Right renal pelvis (tissue), 4 donors: ENCODE measurements around the gene CCNI2. TPM values are rescaled to one million over a fixed set of nuclear protein-coding genes. Genes with fewer than 3 reads are reported as not detected.

Experiments
- DNase-seq, 4 donors: peaks; one replicate each; pipeline ENCODE4 v3.0.0-alpha.2; 2013; ENCODE audit warnings: low read depth in 4 of 4, low spot score in 3 of 4, missing footprints in 1 of 4
- polyA plus RNA-seq, 4 donors: library from polyadenylated mRNA; unstranded; fragments of 120-200 nt; gene quantifications; one replicate each; pipeline ENCODE4 v1.2.1, GENCODE V29; 2013; ENCODE audit not compliant: insufficient read length in 4 of 4

The CCNI2 gene
- polyA plus RNA-seq, 4 donors: 3.1 to 3.7 (median 3.5) TPM

DNA sequence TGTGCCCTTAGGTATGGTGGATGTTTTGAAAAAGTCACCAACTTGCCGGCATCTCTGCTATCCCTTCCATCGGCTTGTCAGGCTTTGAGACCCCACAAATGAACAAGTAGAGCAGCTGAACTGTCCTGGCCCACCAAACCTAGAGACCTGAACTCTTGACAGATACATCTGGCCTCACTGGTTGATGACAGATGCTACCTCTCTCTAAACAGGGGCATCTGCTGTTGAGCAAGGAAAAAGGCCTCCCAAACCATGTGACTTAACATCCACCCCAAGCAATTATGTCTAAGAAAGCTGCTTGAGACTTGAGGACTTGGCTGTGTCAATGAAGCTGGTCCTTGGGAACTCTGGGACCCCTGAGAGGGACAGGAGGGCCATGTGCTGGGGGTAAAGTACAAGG is 2.3 kb downstream of the CCNI2 start:
- DNase-seq: no peak

- no peak for DNase-seq
These were observed 3.4 kb downstream of the CCNI2 start for GRCh38 chr5:132750471-132751230.

- no peak for DNase-seq
These were observed 4.2 kb downstream of the CCNI2 start for GRCh38 chr5:132751444-132751843.

DNA sequence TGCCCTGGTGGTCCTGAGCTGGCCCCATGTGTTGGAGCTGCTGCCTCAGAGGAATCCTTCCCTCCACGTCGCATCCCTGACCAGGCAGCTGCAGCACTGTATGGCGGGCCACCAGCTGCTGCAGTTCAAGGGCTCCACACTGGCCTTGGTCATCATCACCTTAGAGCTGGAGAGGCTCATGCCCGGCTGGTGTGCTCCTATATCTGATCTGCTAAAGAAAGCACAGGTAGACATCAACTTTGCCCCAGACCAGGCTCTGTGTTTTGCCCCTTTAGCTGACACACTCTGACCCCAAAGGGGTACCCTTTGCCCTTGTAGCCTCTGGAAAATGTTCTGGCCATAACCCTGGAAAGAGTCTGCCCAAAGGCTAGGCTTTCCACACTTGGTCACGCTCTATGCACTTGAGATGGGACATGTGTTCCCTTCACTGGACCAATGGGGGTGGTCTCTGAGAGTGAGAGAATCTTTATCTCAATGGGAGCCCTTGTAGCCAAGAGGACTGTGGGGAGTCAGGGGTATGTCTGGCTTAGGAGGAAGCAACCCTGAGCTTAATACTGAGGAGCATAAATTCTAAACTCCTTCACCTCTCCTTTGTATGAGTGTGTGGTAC is 4.8 kb downstream of the CCNI2 start:
- no peak for DNase-seq

DNA sequence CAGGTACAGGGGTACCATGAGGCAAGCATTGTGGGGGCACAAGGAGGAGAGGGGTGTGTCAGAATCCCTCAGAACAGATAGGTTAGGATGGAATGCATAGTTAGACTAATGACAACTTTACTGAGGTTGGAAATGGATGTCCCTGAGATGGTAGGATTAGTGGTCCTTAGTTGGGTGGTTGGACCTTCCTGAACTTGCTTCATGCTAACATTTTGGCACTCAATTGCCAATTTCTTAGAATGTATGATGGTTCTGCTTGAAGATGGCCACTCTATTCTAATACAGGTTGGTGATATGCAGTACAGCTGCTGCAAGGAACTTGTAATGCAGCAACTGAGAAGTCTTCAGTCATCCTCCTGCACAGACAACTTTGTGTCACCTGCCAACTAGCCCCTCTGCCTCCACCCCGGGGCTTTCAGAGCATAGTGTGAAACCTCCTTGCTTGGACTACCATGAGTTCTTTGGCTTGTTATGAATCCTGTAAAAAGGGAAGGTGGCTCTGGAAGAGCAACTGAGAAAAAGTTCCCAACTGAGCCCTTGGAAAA is 5.4 kb downstream of the CCNI2 start:
- no peak for DNase-seq

GRCh38 chr5:132753135-132753987 is 6.1 kb downstream of the CCNI2 start:
- no peak for DNase-seq

DNA sequence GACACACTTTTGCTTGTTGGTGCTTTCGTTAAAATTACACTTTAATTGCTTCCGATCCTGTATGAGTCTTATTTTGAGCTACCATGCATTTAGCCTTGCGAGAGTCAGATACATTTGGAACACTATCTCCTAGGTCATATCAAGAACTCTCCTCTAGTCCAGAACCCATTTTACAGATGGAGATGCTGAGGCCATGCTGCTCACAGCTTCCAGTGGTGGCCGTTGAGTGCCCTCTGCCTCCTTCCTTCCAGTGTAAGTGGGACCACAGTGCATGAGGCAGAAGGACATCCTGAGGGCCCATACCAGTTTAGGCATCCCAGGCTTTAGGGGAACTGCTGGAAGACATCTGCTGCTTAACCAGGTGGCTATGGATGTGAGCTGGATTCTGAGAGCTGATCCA is 6.9 kb downstream of the CCNI2 start:
- no peak for DNase-seq

DNA sequence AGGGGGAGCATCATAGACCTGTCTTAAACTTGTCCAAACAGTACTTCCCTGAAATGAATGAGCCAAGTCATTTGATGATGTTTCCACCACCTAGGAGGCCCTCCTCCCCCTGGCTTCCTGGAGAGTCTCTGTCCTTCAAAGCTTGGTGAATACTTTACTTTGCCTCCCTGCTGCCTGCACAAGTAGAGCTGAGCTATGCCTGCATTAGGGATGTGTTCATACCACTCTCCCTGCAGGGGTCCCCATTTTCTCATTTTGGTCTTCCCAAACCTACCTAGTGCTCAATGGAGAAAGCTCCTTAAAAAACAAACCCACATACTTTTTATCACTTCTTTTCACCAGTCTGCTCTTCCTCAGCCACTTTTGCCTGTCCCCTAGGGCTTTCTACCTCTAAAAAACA is 7.7 kb downstream of the CCNI2 start:
- DNase-seq: no peak

GRCh38 chr5:132756542-132756941 is 9.3 kb downstream of the CCNI2 start:
- no peak for DNase-seq

DNA sequence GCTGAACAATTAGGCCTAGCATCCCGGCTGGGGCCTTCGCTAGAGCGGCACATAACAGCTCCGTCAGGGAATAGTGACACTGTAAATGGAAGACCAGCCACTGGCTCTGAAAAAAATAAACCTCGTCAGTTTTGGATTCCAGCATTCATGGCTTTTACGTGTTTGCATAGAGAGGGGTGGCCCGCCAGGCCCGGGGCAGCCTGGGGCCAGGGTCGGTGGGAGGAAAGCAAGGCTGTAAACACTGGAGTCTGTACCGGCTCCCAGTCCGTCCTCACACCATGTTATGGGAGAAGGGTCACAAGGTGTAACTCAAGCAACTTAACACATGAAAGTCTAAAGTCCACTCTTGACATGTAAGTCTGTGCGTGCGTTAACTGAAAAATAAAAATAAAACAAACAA is 11.2 kb downstream of the CCNI2 start:
- no peak for DNase-seq

- DNase-seq: no peak
These were observed 12.2 kb downstream of the CCNI2 start for GRCh38 chr5:132759114-132760048.

GRCh38 chr5:132760049-132760420 is 12.8 kb downstream of the CCNI2 start:
- DNase-seq: no peak

- DNase-seq: no peak
These were observed 13.5 kb downstream of the CCNI2 start for GRCh38 chr5:132760601-132761317.

DNA sequence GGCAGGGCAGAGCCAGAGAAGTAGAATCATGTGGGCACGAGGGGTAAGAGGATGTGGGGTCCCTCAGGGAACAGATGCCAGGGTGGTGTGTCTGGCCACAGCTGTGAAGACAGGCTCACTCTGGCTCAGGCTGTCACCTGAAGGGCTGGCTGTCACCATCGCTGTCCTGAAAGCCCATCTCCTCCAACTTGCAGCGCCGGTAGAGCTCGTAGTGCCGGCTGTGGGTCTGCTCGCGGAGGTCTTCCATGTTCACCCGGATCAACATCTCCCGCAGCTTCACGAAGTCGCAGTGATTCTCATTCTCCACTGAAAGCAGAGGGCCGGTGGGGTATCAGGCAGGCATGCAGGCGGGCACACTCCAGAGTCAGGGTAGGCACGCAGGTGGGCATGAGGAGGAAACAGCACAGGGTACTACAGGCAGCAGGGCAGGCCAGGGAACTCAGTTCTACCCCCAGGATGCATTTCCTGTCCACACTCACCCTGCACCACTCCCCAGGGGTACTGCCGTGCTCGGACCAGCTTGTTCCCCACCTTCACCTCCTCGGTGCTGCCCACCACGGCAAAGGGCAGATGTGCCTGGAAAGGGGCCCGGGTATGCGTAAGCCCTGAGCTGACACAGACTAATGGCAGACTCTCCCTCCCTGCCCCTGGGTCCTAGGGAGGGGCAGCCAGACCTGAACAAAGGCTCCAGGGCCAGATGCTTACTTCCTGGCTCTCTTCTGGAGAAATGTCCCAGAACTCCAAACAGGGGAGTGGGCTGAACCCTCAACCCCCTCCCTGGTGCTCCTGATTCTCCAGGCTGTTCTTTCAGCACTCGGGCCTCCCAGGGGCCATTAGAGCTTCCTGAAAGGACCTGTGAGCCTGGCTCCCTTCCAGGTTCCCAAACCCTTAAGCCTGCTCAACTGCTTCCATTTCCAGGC is 14.4 kb downstream of the CCNI2 start:
- no peak for DNase-seq

DNA sequence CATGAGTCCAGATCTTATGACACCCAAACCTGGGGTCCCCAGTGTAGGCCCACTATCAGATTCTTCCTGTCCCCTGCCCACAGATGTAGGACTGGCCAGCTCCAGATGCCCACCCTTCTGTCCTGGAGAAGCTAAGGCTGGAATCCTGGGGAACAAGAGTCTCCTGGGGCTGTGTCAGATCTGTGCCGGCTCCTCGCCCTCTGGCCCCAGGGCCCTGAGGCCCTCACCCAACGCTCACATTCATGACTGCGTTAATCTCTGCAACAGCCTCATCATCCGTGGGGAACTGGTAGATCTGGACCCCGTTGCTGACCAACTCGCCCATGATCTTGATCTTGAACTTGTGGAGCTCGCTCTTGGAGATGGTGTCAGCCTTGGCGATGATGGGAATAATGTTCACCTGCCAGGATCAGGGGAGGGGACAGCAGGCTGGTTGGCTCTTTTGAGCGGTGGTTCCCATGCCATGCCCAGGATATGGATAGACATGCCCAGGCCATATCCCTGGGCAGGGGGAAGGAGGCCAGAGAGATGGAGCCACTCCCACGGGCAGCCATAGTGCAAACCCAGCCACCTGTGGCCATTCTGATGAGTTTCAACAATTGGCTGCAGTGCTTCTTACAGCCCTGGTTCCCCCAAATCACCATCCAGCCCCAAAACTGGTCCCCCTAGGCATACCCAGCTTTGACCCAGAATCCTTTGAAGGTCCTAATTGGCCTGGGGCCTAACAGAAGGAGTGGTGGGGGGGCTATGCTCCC is 15.2 kb downstream of the CCNI2 start:
- no peak for DNase-seq

DNA sequence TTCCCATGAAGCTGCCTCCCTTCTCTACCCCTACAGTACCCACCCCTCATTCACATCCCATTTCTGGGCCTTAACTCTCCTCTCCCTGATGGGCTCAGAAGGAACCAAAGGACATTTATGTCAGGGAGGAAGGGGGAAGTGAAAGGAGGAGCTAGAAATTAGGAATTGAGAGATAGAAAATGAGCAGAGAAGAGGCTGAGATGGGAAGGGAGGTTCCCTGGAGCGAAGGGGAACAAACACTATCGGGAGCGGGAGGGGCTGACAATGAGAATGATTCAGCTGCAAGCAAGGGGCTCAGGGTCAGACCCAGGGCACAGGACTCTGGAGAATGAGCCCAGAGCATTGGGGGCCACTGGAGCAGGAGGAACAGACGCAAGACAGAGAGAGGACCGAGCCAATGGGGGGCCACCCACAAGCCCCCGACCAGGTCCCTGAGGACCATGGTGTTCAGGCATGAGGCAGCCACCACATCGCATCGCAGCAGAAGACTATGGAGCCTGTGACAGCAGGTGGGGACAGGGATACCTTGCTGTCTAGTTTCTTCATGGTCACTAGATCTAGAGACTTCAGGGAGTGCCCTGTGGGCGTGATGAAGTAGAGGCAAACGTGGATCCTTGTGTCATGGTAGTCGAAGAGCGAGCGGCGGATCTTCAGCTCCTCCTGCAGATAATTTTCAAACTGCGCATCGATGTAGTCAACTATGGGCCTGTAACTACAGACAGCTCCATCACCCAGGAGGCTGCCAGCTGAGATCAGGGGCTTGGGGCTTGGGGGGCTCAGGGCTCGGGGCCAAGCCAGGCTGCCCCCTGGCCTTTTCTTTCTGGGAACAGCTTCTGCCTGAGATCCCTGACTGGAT is 16.2 kb downstream of the CCNI2 start:
- no peak for DNase-seq

- no peak for DNase-seq
These were observed 16.8 kb downstream of the CCNI2 start for GRCh38 chr5:132764051-132764450.
